GM10248 (cell line): ENCODE measurements around the gene FEM1B.

Experiments
- CTCF ChIA-PET: fragments of 300-600 bp; sonication (Branson Sonifier 250); formaldehyde crosslinking; extraction: SDS; loops from one replicate; lab custom pipeline; 2021; ENCODE audit warnings: antibody characterized with exemption; lab: Yijun Ruan, JAX
- POLR2A ChIA-PET: fragments of 350-650 bp; sonication (Branson Sonifier 250); formaldehyde crosslinking; extraction: SDS; loops from one replicate; lab custom pipeline; 2020; ENCODE audit warnings: antibody characterized with exemption; lab: Yijun Ruan, JAX
- DNase-seq: peaks from one replicate; pipeline ENCODE4 v3.0.0; 2012; ENCODE audit errors: extremely low spot score
- TF ChIP-seq, protein P1 (sequence below): IDR thresholded peaks from 2 replicates; pipeline ENCODE4 v1.5.1; 2012; ENCODE audit warnings: mild to moderate bottlenecking, low read depth; ENCODE audit errors: extremely low read depth, missing control alignments, control extremely low read depth

FEM1B gene

DNA sequence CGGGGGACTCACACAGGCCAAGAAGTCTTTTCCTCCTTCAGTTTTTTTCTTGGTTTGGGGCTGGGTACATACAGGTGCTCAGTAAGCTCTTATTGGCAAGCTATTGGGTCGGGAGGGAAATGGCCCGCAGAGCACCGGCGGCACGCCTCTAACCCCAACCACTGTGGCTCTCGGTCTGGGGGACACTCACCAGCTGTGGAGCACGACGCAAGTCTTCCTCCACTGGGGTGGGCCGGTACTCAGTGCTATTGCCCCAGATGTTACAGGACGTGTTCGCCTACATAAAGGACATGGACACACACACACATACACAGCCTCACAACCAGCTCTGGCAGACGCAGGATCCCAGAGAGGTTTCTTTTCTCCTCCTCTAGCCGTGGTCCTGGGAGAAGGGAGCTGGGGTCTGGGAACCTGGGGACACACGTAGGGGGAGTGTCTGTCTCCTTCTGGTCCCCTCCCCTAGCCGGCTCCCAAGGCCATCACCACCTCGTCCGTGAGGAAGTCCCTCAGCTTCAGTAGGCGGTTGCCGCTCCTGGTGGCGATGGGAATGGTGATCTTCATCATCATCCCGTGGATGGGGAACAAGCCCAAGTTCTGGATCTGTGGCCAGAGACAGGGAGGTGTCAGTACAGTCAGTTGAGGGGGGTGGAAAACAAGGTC lies 33.4 kb downstream of the FEM1B start:
- POLR2A ChIA-PET, result no interaction called here
- CTCF ChIA-PET, result interaction anchor here (0.9 to 1.8 kb wide), 3 partner anchors 16 to 363 kb away, joined by 3 to 5 read pairs (median 3); no protein-coding TSS in a partner anchor
- peak; percentile 4 for DNase-seq
- TF ChIP-seq, protein P1, sequence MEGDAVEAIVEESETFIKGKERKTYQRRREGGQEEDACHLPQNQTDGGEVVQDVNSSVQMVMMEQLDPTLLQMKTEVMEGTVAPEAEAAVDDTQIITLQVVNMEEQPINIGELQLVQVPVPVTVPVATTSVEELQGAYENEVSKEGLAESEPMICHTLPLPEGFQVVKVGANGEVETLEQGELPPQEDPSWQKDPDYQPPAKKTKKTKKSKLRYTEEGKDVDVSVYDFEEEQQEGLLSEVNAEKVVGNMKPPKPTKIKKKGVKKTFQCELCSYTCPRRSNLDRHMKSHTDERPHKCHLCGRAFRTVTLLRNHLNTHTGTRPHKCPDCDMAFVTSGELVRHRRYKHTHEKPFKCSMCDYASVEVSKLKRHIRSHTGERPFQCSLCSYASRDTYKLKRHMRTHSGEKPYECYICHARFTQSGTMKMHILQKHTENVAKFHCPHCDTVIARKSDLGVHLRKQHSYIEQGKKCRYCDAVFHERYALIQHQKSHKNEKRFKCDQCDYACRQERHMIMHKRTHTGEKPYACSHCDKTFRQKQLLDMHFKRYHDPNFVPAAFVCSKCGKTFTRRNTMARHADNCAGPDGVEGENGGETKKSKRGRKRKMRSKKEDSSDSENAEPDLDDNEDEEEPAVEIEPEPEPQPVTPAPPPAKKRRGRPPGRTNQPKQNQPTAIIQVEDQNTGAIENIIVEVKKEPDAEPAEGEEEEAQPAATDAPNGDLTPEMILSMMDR, result no peak

GRCh38 chr15:68311464-68311835 lies 33.9 kb downstream of the FEM1B start:
- TF ChIP-seq, protein P1, result no peak
- DNase-seq, result no peak
- POLR2A ChIA-PET, result no interaction called here
- CTCF ChIA-PET, result interaction anchor here (0.9 to 1.8 kb wide), 3 partner anchors 59 to 363 kb away, joined by 3 to 6 read pairs (median 5); no protein-coding TSS in a partner anchor

- ChIA-PET CTCF (interaction anchor here (1.8 kb wide), 2 partner anchors 59 to 362 kb away, joined by 5 to 6 read pairs; no protein-coding TSS in a partner anchor), POLR2A (no interaction called here)
- TF ChIP-seq, protein P1, result no peak
- no peak for DNase-seq
Observed at GRCh38 chr15:68311859-68312557, 34.5 kb downstream of the FEM1B start.

DNA sequence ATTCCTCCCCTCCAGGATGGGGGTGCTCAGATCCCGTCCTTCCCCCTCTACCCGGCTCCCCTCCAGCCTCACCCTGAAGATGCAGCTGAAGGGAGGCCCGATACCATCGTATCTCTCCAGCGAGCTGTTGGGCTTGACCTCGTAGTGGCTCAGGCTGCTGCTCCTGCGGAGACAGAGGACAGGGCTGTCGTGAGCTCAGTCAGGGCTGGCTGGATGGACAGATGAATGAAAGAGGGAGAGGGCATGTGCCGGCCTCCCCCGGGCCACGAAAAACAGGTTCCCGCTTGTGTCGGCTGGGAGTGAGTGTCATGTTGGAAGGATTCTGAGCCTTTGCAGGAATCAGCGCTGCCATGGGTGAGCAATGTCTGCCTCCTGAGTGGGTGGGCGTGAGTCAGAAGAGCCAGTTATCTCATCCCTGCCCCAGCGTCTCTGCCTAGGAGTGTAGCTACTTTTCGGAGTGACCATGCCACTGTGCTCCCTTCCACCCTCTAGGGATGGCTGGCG lies 35.2 kb downstream of the FEM1B start:
- DNase-seq, result no peak
- TF ChIP-seq, protein P1, result no peak
- POLR2A ChIA-PET, result no interaction called here
- CTCF ChIA-PET, result interaction anchor here (1.8 kb wide), 1 partner anchor 60 kb away, joined by 6 read pairs; no protein-coding TSS in a partner anchor

GRCh38 chr15:68313501-68314410 lies 36.2 kb downstream of the FEM1B start:
- ChIA-PET POLR2A (no interaction called here), CTCF (interaction anchor here (1.6 kb wide), 1 partner anchor 11 kb away, joined by 3 read pairs; no protein-coding TSS in a partner anchor)
- no peak for DNase-seq
- TF ChIP-seq, protein P1, result no peak
